ENCODE data around the gene PDCD2L.
A peak's percentile ranks its signal among the peaks of the same experiment; 100 is the strongest.
"Not testable (repeated sequence)": the region's sequence is repeated elsewhere in the genome, so short reads cannot be mapped to it uniquely, and the experiment has no call there.

Gene PDCD2L

GRCh38 chr19:34404109-34404909, at the start of gene PDCD2L:
PDCD2L (plus strand) TSS chr19:34404399; CDS start chr19:34404431, 32 bp downstream.
- peak; percentile 94 for DNase-seq (ENCODE audit: low read depth, low spot score)

- no peak for DNase-seq (ENCODE audit: low read depth, low spot score)
Observed at GRCh38 chr19:34355201-34355600, 49.0 kb upstream of the PDCD2L start.

- no peak for DNase-seq (ENCODE audit: low read depth, low spot score)
Observed at GRCh38 chr19:34356875-34357274, 47.3 kb upstream of the PDCD2L start.

- no peak for DNase-seq (ENCODE audit: low read depth, low spot score)
Observed at GRCh38 chr19:34357431-34357830, 46.8 kb upstream of the PDCD2L start.

GRCh38 chr19:34359140-34359953, 44.9 kb upstream of the PDCD2L start:
- DNase-seq (ENCODE audit: low read depth, low spot score), result peak; percentile 99

- DNase-seq (ENCODE audit: low read depth, low spot score), result peak; percentile 57
Observed at GRCh38 chr19:34359954-34360315, 44.3 kb upstream of the PDCD2L start.

GRCh38 chr19:34360354-34360909, 43.8 kb upstream of the PDCD2L start:
- no peak for DNase-seq (ENCODE audit: low read depth, low spot score)

- DNase-seq (ENCODE audit: low read depth, low spot score), result no peak
Observed at GRCh38 chr19:34362679-34363069, 41.5 kb upstream of the PDCD2L start.

- peak; percentile 59 for DNase-seq (ENCODE audit: low read depth, low spot score)
Observed at GRCh38 chr19:34363094-34363493, 41.1 kb upstream of the PDCD2L start.

GRCh38 chr19:34363930-34364329, 40.3 kb upstream of the PDCD2L start:
- DNase-seq (ENCODE audit: low read depth, low spot score), result no peak

- no peak for DNase-seq (ENCODE audit: low read depth, low spot score)
Observed at GRCh38 chr19:34364462-34364829, 39.8 kb upstream of the PDCD2L start.

GRCh38 chr19:34364830-34365462, 39.3 kb upstream of the PDCD2L start, which contains the start of gene GPI:
GPI (plus strand) TSS chr19:34365196; CDS start chr19:34365267, 71 bp downstream.
- DNase-seq (ENCODE audit: low read depth, low spot score), result peak; percentile 25

GRCh38 chr19:34365463-34366401, 38.5 kb upstream of the PDCD2L start:
- DNase-seq (ENCODE audit: low read depth, low spot score), result peak; percentile 36

- no peak for DNase-seq (ENCODE audit: low read depth, low spot score)
Observed at GRCh38 chr19:34366738-34367623, 37.2 kb upstream of the PDCD2L start.

- no peak for DNase-seq (ENCODE audit: low read depth, low spot score)
Observed at GRCh38 chr19:34367624-34367957, 36.6 kb upstream of the PDCD2L start.

- DNase-seq (ENCODE audit: low read depth, low spot score), result no peak
Observed at GRCh38 chr19:34368338-34368737, 35.9 kb upstream of the PDCD2L start.

GRCh38 chr19:34369166-34369565, 35.0 kb upstream of the PDCD2L start:
- not testable (repeated sequence) for DNase-seq (ENCODE audit: low read depth, low spot score)

- no peak for DNase-seq (ENCODE audit: low read depth, low spot score)
Observed at GRCh38 chr19:34370117-34370516, 34.1 kb upstream of the PDCD2L start.

GRCh38 chr19:34370983-34371382, 33.2 kb upstream of the PDCD2L start:
- no peak for DNase-seq (ENCODE audit: low read depth, low spot score)

All from ELF-1 (cell line).